HG02642 (cell line): ENCODE data around the gene TCEANC2.

Experiments
- ATAC-seq: cut with Tn5 transposase; IDR thresholded peaks from one replicate; pipeline ENCODE4 v1.9.1; 2021; ENCODE audit warnings: mild to moderate bottlenecking; ENCODE audit not compliant: unreplicated experiment, poor library complexity

Gene TCEANC2

GRCh38 chr1:54127594-54128300 lies 74.3 kb downstream of the TCEANC2 start:
- no peak for ATAC-seq

GRCh38 chr1:54129858-54130257 lies 76.5 kb downstream of the TCEANC2 start:
- ATAC-seq: no peak

- ATAC-seq: no peak
These were observed 78.0 kb downstream of the TCEANC2 start for GRCh38 chr1:54131419-54131818.

- no peak for ATAC-seq
These were observed 79.1 kb downstream of the TCEANC2 start for GRCh38 chr1:54132495-54132894.

GRCh38 chr1:54134295-54134694 lies 80.9 kb downstream of the TCEANC2 start:
- ATAC-seq: no peak

- ATAC-seq: no peak
These were observed 82.2 kb downstream of the TCEANC2 start for GRCh38 chr1:54135436-54136120.

GRCh38 chr1:54136269-54136896 lies 83.0 kb downstream of the TCEANC2 start:
- ATAC-seq: no peak

- no peak for ATAC-seq
These were observed 83.6 kb downstream of the TCEANC2 start for GRCh38 chr1:54136963-54137533.

- no peak for ATAC-seq
These were observed 84.2 kb downstream of the TCEANC2 start for GRCh38 chr1:54137534-54138061.

GRCh38 chr1:54138994-54139393 lies 85.6 kb downstream of the TCEANC2 start:
- no peak for ATAC-seq

GRCh38 chr1:54139711-54140110 lies 86.3 kb downstream of the TCEANC2 start:
- ATAC-seq: no peak

- no peak for ATAC-seq
These were observed 88.9 kb downstream of the TCEANC2 start for GRCh38 chr1:54142146-54142900.

- ATAC-seq: no peak
These were observed 91.0 kb downstream of the TCEANC2 start for GRCh38 chr1:54144366-54144765.

- ATAC-seq: no peak
These were observed 96.3 kb downstream of the TCEANC2 start for GRCh38 chr1:54149734-54150133.

GRCh38 chr1:54151013-54151412 lies 97.6 kb downstream of the TCEANC2 start:
- no peak for ATAC-seq

- ATAC-seq: no peak
These were observed 99.3 kb downstream of the TCEANC2 start, which contains the start of gene CDCP2 for GRCh38 chr1:54152696-54153095. Gene CDCP2 (minus strand): TSS chr1:54153000. CDS start chr1:54152922, 78 bp downstream.

GRCh38 chr1:54153535-54154439 lies 100.4 kb downstream of the TCEANC2 start:
- no peak for ATAC-seq
